GM18858 (cell line): Measurements from ENCODE around the gene PARP6.
A peak's percentile ranks its signal among the peaks of the same experiment; 100 is the strongest.
"Not testable (repeated sequence)": the region's sequence is repeated elsewhere in the genome, so short reads cannot be mapped to it uniquely, and the experiment has no call there.

Experiments used
- ATAC-seq: cut with Tn5 transposase; IDR thresholded peaks from one replicate; pipeline ENCODE4 v1.9.1; 2021; ENCODE audit not compliant: unreplicated experiment

Gene PARP6

GRCh38 chr15:72280751-72281150 lies 8.4 kb upstream of the PARP6 start:
- no peak for ATAC-seq

DNA sequence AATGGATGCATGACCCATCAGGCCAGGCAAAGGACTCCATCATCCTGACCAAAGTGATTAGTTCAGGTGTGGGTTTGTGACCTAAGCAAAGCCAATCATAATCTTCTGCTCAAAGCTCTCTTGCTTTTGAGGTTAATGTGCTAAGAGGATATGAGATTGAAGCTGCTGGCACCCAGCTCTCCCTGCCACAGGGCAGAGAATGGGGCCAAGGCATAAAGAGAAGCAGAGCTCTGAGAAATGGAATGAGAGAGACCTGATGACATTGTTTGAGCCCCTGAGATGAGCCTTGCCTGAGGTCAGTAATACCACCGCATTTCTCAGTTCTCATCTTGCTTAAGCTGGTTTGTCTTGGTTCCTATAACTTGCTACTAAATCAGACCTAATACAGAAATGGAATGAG lies 6.4 kb upstream of the PARP6 start:
- ATAC-seq, result no peak

- no peak for ATAC-seq
These were observed 4.0 kb upstream of the PARP6 start for GRCh38 chr15:72276326-72276700.

DNA sequence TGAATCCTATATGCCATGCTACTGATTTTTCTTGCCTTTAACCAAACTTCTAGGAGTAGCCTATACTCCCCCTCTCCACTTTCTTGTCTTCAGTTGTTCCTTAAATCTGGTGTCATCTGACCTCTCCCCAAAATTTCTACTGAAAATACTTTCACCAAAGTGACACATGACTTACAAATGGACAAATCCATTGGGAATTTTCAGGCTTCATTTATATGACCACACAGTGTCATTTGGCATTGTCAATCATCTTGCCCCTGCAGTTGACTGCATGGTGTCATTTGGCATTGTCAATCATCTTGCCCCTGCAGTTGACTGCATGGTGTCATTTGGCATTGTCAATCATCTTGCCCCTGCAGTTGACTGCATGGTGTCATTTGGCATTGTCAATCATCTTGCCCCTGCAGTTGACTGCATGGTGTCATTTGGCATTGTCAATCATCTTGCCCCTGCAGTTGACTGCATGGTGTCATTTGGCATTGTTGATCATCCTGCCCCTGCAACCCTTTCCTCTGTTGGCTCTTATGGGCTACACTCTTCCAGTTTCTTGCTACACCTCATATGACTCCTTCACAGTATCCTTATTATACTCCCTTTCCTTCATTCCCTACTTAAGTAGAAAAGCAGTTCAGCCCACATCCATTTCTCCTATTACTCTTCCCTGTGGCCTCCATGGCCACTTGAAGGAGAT lies 3.4 kb upstream of the PARP6 start:
- not testable (repeated sequence) for ATAC-seq

DNA sequence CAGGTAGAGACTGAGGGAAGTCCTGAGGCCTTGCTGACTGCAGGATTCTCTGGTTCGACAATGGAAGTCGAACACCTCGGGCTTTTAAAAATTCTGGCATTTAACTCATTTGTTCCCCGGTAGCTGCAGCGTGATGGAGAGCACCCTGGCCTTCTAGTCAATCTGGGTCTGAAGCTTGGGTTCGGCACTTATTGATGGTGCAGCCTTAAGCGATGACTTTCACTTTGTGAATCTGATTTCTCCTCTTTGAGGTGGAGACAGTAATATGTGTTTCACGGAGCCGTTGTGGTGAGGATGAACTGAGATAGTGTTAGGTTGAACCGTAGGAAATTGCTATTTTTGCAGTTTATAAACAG lies 621 bp upstream of the PARP6 start:
- ATAC-seq, result no peak

GRCh38 chr15:72271895-72272212 lies 500 bp downstream of the PARP6 start:
- peak; percentile 8 for ATAC-seq

DNA sequence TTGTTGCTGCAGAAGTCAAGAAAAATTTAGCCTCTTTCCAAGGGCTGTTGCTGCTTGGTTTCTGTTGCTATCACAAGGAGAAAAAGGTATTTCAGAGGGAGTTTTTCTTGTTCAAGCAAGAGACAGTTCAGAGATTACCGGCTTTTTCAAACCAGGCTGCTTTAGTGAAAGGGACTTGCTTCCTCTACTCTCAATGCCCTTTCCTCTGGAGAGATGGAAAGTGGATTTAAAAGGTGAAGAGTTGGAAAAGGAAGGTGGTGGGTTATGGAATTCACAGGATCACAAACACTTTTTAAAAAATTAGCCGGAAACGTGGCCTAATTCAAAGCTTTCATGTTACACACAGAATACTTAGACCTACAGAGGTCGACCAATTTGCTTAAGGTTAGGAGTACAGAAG lies 1.1 kb downstream of the PARP6 start:
- no peak for ATAC-seq

- no peak for ATAC-seq
These were observed 2.6 kb downstream of the PARP6 start for GRCh38 chr15:72269739-72270138.

DNA sequence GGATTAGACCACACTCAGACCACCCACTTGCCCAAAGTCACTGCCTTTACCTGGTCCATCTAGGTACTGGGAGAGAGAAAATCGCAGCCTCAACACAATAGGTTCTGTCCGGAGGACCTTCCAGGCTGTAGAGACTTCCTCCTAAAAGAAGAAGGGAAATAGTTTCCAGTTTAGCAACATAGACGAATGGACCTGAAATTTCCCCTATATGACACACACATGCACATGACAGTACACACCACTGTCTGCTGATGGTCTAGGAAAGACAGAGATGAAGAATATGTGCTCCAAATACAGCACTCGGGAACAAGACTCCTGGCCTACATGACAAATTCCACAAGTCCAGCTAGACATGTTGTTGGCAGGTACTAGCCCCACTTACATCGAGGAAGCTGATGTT lies 7.3 kb downstream of the PARP6 start:
- ATAC-seq, result no peak

DNA sequence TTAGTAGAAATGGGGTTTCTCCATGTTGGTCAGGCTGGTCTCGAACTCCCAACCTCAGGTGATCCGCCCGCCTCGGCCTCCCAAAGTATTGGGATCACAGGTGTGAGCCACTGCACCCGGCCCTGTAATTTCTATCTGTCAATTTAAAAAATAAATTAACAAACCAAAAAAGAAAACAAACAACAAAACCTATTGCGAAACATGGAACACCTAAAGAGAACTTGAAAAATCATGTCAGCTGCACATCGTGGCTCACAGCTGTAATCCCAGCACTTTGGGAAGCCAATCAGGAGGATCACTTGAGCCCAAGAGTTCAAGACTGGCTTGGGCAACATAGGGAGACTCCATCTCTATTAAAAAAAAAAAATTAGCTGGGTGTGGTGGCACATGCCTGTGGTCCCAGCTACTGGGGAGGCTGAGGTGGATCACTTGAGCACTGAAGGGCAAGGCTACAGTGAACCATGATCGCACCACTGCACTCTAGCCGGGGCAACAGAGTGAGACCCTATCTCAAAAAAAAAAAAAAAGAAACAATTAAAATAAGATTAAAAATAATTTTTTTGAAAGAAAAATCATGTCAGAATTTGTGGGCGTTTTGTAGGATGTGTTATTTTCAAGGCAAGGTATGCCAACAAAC lies 19.6 kb downstream of the PARP6 start:
- no peak for ATAC-seq

GRCh38 chr15:72249142-72249810 lies 23.1 kb downstream of the PARP6 start:
- no peak for ATAC-seq

- no peak for ATAC-seq
These were observed 23.8 kb downstream of the PARP6 start for GRCh38 chr15:72248514-72248913.

DNA sequence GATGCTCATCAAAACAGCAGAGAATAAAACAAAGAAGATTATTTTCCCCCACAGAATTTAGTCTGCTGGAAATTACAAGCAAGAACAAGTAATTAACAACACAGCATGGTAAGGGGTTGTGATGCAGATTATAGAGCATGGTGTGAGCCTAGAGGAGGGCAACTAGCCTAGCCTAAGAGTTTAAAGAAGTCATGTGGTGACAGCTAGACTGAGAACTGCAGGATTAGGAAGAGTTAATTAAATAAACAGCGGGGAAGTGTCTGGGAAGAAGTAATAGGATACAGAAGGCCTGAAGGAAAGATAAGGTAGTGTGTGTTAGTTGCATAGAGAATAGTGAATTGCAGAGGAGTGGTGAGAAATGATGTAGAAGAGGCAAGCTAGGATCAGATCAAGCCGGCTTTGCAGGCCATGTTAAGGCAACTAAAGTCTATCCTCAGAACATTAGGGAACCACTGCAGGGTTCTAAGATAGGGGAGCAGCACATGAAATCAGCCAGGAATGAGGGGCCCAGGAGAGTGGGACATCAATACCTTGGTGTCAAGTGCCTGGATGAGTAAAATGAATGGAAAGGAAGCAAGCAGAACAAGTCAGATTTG lies 29.5 kb downstream of the PARP6 start:
- ATAC-seq, result no peak

- no peak for ATAC-seq
These were observed 32.7 kb downstream of the PARP6 start for GRCh38 chr15:72239652-72240051.

DNA sequence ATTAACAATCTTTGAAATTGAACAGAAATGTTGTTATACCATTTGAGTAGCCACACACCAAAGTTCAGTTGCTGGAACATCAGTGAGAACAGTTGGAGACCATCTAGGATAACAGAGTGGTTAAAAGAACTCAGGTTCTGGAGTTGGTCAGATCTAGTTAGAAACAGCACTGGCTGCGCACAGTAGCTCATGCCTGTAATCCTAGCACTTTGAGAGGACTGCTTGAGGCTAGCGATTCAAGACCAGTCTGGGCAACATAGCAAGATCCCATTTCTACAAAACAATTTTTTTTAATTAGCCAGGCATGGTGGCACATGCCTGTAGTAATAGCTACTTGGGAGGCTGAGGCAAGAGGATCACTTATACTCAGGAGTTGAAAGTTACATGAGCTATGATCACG lies 33.8 kb downstream of the PARP6 start:
- no peak for ATAC-seq

DNA sequence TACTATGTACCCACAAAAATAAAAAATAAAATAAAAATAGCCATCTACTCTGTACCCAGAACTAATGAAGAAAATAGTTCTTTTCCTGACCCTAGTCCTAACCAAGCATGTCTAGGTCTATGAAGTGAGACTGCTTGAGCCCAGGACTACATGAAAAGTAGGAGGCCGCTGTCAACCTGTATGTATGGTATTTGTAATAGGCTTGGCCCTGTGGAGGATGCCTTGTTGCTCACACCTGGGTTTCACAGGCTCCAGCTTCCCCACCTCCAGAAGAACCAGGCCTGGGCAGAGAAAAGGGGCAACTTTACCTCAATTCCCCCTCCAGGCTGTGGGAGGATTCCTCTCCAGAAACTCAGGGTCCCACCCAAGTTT lies 34.5 kb downstream of the PARP6 start:
- ATAC-seq, result no peak

- no peak for ATAC-seq
These were observed 35.1 kb downstream of the PARP6 start for GRCh38 chr15:72237029-72237852.

DNA sequence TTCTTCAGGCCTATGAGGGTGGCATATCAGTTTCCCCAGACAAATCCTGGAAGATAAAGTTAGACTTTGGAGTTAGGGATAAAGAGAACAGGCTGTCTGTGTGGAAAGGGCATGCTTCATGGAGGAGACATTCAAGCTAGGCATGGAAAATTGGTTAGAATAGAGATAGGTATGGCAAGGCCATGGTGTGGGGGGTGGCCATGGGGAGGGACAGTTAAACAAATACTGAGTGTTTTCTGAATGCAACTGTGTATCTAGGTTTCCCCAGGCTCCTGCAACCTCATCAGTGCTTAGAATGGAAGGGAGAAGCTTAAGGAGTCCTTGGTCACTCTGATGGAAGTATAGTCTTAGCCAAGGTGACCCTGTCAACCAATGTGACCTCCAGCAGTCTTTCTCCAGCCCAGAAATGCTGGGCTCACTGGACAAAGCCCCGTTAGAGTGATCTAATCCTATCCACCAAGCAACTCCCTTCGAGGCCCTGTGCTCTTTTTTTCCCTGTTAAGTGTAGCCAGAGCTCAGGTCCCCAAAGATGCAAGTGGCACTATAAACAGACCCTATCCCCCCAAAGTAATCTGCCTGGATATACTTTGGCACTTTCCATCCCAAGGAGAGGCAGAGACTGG lies 35.9 kb downstream of the PARP6 start:
- ATAC-seq, result no peak

- ATAC-seq, result no peak
These were observed 37.1 kb downstream of the PARP6 start for GRCh38 chr15:72235298-72235697.

- no peak for ATAC-seq
These were observed 38.6 kb downstream of the PARP6 start for GRCh38 chr15:72233769-72234168.

DNA sequence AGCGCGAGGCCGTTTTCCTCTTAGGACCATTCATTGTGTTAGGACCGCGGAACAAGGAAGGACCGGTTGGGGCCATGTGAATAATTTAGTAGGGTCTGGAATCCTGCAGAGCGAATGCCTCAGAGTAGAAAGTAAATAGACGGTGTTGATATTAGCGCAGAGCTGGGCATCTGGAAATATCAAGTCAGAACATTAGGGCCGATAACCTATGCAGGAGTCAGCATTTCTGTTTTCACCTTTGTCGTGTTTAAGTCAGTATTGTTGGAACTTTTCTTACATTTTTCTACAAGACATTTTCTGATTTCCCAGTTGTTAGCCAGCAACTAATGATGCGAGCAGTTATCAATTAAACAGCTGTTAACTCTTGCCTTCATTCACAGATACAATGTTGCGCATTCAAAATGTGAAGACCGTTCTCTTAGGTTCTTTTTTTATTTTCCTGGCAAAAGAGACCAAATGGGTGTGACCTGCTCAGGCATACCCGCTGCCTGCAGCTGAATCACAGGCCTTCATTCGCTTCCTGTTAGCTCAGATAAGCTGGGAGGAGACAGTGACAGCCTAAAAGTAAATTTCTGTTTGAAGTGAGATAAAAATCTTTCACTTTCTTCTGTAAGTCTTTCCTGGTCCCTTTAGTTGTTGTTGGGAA lies 40.4 kb downstream of the PARP6 start:
- no peak for ATAC-seq
